ENCODE measurements around the gene GMDS.

GMDS gene

GRCh38 chr6:1775441-1775840, 470.0 kb downstream of the GMDS start:
- no peak for DNase-seq (ENCODE audit: low read depth)
- no peak for TF ChIP-seq CTCF (IDR thresholded peaks at IDR 0.05; ENCODE audit: control insufficient read depth, insufficient read depth, low read depth, low read length, missing control alignments)
- no peak overlapping the region for H3K4me3 ChIP-seq (ENCODE audit: control insufficient read depth, low read depth, low read length)

- H3K4me3 ChIP-seq (ENCODE audit: control insufficient read depth, low read depth, low read length) = no peak overlapping the region
- no peak for TF ChIP-seq CTCF (IDR thresholded peaks at IDR 0.05; ENCODE audit: control insufficient read depth, insufficient read depth, low read depth, low read length, missing control alignments)
- DNase-seq (ENCODE audit: low read depth) = no peak
Measured at GRCh38 chr6:1774226-1774915, 471.0 kb downstream of the GMDS start.

GRCh38 chr6:1773700-1774099, 471.7 kb downstream of the GMDS start:
- TF ChIP-seq CTCF (IDR thresholded peaks at IDR 0.05; ENCODE audit: control insufficient read depth, insufficient read depth, low read depth, low read length, missing control alignments) = no peak
- DNase-seq (ENCODE audit: low read depth) = no peak
- no peak overlapping the region for H3K4me3 ChIP-seq (ENCODE audit: control insufficient read depth, low read depth, low read length)

- no peak for TF ChIP-seq CTCF (IDR thresholded peaks at IDR 0.05; ENCODE audit: control insufficient read depth, insufficient read depth, low read depth, low read length, missing control alignments)
- no peak overlapping the region for H3K4me3 ChIP-seq (ENCODE audit: control insufficient read depth, low read depth, low read length)
- DNase-seq (ENCODE audit: low read depth) = no peak
Measured at GRCh38 chr6:1770968-1771723, 474.3 kb downstream of the GMDS start.

- DNase-seq (ENCODE audit: low read depth) = no peak
- TF ChIP-seq CTCF (IDR thresholded peaks at IDR 0.05; ENCODE audit: control insufficient read depth, insufficient read depth, low read depth, low read length, missing control alignments) = no peak
- no peak overlapping the region for H3K4me3 ChIP-seq (ENCODE audit: control insufficient read depth, low read depth, low read length)
Measured at GRCh38 chr6:1770435-1770843, 475.0 kb downstream of the GMDS start.

- no peak overlapping the region for H3K4me3 ChIP-seq (ENCODE audit: control insufficient read depth, low read depth, low read length)
Measured at GRCh38 chr6:1767481-1768246, 477.7 kb downstream of the GMDS start.

More at GRCh38 chr6:1767481-1768246, 477.7 kb downstream of the GMDS start:
- TF ChIP-seq CTCF (IDR thresholded peaks at IDR 0.05; ENCODE audit: control insufficient read depth, insufficient read depth, low read depth, low read length, missing control alignments) = no peak
- DNase-seq (ENCODE audit: low read depth) = no peak

Measured in AG09309 (cell line).